Stimulated activated CD4-positive, alpha-beta T cell treated with anti-CD3 and anti-CD28 coated beads, Interleukin-4, amount 100 ng/mL, for 4 hours (primary cell): Measurements from ENCODE around the gene LMOD3.
A peak's percentile ranks its signal among the peaks of the same experiment; 100 is the strongest.

ENCODE experiments used
- DNase-seq, 2 experiments: peaks; one replicate each; pipeline ENCODE4 v3.0.0-alpha.2; 2020

Gene LMOD3

GRCh38 chr3:69121513-69121912 is 882 bp downstream of the LMOD3 start:
- no peak for DNase-seq

GRCh38 chr3:69120879-69121464 is 1.4 kb downstream of the LMOD3 start:
- peak; percentile 67 to 79 for DNase-seq

GRCh38 chr3:69119681-69120080 is 2.7 kb downstream of the LMOD3 start:
- DNase-seq, result no peak

- no peak for DNase-seq
Measured at GRCh38 chr3:69119138-69119537, 3.3 kb downstream of the LMOD3 start.

GRCh38 chr3:69118555-69118954 is 3.8 kb downstream of the LMOD3 start:
- DNase-seq, result no peak

- no peak for DNase-seq
Measured at GRCh38 chr3:69116897-69117296, 5.5 kb downstream of the LMOD3 start.

GRCh38 chr3:69116162-69116561 is 6.2 kb downstream of the LMOD3 start:
- DNase-seq, result no peak

- no peak for DNase-seq
Measured at GRCh38 chr3:69115731-69116130, 6.7 kb downstream of the LMOD3 start.

GRCh38 chr3:69113536-69113935 is 8.9 kb downstream of the LMOD3 start:
- no peak for DNase-seq

- DNase-seq, result no peak
Measured at GRCh38 chr3:69110941-69111546, 11.4 kb downstream of the LMOD3 start.

GRCh38 chr3:69108811-69109210 is 13.6 kb downstream of the LMOD3 start:
- no peak for DNase-seq

- no peak for DNase-seq
Measured at GRCh38 chr3:69107841-69108240, 14.6 kb downstream of the LMOD3 start.

GRCh38 chr3:69105320-69105719 is 17.1 kb downstream of the LMOD3 start:
- DNase-seq, result no peak

- DNase-seq, result no peak
Measured at GRCh38 chr3:69104586-69104985, 17.8 kb downstream of the LMOD3 start.

- no peak for DNase-seq
Measured at GRCh38 chr3:69103123-69103522, 19.3 kb downstream of the LMOD3 start.

- no peak for DNase-seq
Measured at GRCh38 chr3:69102384-69102783, 20.0 kb downstream of the LMOD3 start.

- no peak for DNase-seq
Measured at GRCh38 chr3:69099576-69099975, 22.8 kb downstream of the LMOD3 start.

GRCh38 chr3:69097407-69098086 is 24.8 kb downstream of the LMOD3 start:
- DNase-seq, result no peak

GRCh38 chr3:69096299-69096698 is 26.1 kb downstream of the LMOD3 start:
- no peak for DNase-seq

- DNase-seq, result no peak
Measured at GRCh38 chr3:69095636-69096035, 26.8 kb downstream of the LMOD3 start.

GRCh38 chr3:69094467-69095205 is 27.8 kb downstream of the LMOD3 start:
- no peak for DNase-seq

GRCh38 chr3:69092030-69092516 is 30.3 kb downstream of the LMOD3 start:
- DNase-seq, result no peak

GRCh38 chr3:69091389-69092029 is 30.9 kb downstream of the LMOD3 start:
- DNase-seq, result no peak
